G401 (cell line): Measurements from ENCODE around the gene OR8G1. TPM values are rescaled to one million over a fixed set of nuclear protein-coding genes. Genes with fewer than 3 reads are reported as not detected.
A peak's percentile ranks its signal among the peaks of the same experiment; 100 is the strongest.

Experiments used
- DNase-seq: peaks from one replicate; pipeline ENCODE4 v3.0.0-alpha.2; 2015; ENCODE audit warnings: low spot score
- in situ Hi-C: cut with HindIII; loops from 2 replicates; pipeline ENCODE4 v1.10.0; 2016; ENCODE audit warnings: low sequenced_read_pairs, mixed read lengths
- total RNA-seq: library from RNA; depleted of rRNA; stranded (reverse); fragments of >200 nt; shearing (Covaris generic); gene quantifications from 2 replicates; pipeline ENCODE4 v1.2.3, GENCODE V29; 2014; rRNA removed

The OR8G1 gene, protein sequence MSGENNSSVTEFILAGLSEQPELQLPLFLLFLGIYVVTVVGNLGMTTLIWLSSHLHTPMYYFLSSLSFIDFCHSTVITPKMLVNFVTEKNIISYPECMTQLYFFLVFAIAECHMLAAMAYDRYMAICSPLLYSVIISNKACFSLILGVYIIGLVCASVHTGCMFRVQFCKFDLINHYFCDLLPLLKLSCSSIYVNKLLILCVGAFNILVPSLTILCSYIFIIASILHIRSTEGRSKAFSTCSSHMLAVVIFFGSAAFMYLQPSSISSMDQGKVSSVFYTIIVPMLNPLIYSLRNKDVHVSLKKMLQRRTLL
- not detected in 2 replicates for total RNA-seq

DNA sequence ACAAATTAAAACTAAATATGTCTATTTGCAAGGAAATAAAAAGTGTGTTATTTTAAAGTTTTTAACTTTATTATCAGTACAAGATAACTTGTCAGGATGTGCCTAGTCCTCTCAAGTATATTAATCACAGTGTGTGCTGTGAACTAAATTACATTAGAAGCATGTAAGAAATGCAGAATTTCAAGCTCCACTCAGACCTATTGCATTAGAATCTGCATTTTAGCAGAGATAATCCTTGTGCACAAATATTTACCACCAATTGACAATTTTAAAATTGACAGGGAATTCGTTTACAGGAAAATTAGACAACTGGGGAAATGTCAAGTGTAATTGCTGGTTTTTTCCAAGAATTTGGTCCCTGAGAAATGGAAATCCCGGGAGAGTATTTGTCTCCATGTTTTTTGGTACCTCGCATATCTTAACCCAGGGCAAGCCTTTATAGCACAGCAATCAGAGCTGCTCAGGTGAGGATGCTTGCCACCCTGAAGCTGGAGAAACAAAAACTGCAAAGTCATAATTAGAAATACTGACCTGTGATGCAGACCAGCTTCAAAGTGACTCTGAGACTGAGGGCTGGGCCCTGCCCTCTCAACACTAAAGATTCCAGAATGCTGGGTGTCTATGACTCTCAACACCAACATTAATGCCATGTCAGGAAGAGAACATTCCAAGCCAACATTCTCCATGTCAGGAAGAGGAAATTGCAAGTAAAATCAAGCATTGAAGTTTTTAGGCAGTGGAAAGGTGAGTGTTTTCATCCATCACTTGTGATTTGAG lies at the start of gene OR8G1:
Gene OR8G1, plus strand, starts transcription at position 475 of the 777 bp plus-strand sequence. CDS start 8,581 bp downstream, outside the sequence.
- DNase-seq: no peak
- in situ Hi-C loops: no loop called here

DNA sequence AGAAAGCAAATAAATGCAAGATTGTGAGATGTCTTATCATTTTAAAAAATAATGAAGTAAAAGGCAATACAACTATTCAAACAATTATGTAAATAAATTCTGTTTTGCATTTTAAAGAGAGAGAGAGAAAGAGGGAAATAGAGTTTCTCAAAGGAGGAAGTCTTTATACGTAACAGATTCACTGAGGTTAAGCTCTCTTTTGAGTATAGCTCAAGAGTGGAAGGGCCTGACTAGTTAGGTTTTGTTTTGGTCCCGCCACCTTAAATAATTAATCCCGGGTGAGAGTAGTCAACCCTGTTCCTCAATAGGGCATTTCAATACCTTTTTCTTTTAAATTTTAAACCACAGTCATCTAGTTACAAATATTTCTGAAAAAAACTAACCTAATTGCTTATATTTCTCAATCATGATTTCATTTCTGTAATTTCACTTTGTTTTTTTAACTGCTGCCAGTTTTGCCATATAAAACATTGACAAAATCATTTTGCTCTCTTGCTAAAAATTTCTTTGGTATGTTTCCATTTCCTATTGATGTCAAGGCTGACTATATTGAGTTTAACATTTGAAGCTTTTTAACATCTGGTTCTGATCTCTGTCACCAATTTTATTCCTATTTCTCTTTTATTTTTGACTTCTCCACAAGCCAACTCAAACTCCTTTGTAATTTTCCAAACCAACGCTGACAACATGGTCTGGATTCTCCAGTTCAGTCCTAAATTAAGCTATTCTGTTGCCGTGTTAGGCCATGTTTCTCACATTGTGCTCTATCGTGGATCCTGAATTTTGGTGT lies 47.5 kb upstream of the OR8G1 start:
- in situ Hi-C loops: no loop called here
- no peak for DNase-seq

DNA sequence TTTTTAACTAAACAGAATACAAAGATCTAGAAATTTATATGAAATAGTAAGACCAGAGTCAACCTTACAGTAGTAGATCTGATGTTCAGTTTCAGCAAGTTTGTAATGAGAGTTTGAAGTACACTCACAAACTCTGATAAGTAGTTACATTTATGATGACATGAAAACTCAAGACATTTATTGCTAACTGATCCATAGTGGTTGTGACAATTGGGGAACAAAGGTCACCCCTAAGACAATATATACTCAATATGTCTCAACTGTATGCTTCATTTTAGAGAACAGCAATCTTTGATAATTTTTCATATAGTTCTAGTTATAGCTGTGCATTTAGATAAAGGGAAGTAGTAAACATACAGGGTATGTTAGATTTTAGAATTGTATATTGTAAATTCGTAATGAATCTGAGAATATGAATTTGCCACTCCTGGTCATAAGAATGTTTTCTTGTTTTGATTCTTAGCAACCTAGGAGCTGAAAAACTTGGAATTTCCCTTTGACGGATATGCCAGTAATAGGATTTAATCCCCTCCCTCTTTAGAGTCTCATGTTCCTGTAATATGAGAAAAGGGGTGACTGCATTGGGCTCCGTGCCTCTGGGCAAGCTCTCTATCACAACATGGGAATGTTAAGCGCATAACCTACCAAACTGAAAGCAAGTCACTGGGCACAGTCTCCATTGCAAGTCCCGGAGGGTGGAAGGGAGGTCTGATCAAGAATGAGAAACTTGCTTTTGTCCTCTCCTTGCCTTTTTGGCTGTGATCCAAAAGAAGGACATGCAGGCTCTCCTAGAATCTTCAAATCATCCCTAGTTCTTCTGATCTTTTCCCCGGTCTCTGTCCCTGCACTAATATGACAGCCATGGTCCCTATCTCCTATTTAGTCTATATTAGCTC lies 46.4 kb upstream of the OR8G1 start:
- in situ Hi-C loops: no loop called here
- DNase-seq: no peak

DNA sequence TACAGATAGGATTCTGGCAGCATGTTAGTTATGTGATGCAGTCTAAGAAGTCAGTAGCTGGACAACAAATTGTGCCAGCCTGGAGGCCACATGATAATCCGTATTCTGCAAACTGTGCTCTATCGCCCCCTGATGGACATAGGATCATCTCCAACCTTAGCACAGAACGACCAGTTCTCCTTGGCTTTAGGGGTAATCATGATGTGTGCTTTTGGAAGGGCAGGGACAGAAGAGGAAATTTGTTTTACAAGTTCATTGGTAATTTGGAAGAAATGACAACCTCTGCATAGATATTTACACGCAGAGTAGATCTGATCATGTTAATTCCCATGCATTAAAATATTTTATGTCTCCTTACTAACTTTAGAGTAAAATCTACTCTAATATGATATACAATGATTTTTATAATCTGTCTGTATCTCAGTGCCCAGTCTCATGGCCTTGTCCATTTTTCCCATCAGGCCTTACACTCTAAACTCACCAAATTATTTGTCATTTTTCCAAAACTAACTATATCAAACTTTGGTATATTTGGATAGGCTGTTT lies 45.6 kb upstream of the OR8G1 start:
- peak; percentile 12 for DNase-seq
- in situ Hi-C loops: no loop called here

DNA sequence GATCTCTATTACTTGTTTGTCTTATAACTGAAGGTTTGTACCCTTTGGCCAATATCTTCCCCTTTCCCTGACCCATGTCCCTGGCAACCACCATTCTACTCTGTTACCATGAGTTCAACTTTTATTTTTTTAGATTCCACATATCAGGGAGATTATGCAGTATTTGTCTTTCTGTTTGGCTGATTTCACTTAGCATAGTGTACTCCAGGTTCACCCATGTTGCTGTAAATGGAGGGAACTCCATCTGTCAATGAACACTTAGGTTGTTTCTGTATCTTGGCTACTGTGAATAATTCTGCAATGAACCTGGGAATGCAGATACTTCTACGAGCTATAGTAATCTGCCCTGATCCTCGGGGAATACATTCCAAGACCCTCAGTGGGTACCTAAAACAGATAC lies 42.9 kb upstream of the OR8G1 start:
- no peak for DNase-seq
- in situ Hi-C loops: no loop called here

DNA sequence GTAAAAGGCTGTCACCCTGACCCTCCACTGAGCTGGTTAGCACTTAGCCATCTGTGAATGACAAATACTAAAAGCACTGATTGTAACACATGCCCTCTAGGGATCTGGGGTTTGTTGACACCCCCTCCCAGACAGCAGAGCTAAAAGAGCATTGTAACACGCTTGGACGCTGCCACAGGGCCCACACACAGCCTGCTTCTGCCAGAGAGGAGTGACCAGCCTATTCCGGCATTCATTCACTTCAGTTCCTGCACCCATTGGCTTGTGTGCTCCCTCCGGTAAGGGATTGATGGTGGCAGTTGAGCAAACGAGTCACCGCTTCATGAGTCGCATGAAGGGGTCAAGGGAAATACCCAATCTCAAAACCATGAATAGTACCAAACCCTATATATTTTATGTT lies 42.0 kb upstream of the OR8G1 start:
- in situ Hi-C loops: no loop called here
- no peak for DNase-seq

DNA sequence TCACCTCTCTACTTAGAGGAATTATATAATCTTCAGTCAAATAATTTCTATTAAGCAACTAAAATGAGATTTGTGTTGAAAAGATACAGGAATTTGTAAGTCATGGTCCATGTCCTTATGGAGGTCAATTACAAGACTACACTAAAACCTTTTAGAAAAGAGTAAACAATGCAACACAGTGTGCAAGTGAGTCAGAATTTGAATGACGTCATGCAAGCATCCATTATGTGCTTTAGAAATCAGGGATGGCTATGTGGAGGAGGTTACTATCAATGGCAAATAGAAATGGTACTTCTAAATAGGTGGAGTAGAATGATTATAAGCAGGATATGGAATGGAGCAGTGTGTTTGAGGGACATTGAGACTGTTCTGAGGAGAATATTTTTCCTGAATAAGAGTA lies 41.2 kb upstream of the OR8G1 start:
- in situ Hi-C loops: no loop called here
- DNase-seq: no peak

DNA sequence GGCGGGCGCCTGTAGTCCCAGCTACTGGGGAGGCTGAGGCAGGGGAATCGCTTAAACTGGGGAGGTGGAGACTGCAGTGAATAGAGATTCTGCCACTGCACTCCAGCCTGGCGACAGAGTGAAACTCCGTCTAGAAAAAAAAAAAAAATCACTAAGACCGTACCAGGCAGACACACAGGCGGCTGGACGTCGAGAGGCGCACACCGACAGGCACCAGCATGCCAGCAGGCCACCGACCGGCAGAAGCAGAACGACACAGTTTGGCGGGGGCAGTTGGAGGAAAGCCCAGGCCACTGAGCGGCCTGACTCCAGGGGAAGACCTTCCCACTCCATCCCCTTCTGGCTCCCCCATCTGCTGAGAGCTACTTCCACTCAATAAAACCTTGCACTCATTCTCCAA lies 40.2 kb upstream of the OR8G1 start:
- DNase-seq: no peak
- in situ Hi-C loops: no loop called here

DNA sequence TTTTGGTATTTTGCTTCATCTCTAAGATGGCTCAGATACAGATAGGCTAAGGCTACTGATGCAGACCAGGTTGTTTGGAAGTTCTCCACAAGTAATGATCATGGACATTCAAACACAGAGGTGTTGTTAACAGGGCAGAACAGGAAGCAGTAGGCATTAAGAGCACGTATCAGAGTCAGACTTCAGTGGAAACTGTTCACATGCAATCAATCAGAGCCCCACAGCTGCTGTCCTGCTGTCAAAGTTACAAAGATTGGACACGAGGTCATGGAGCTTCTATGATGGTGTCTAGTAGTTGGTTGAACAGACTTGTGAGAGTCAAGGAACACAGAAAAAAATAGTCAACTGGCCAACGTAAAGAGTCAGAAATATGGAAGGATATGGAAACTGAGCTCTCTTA lies 37.9 kb upstream of the OR8G1 start:
- in situ Hi-C loops: no loop called here
- no peak for DNase-seq

DNA sequence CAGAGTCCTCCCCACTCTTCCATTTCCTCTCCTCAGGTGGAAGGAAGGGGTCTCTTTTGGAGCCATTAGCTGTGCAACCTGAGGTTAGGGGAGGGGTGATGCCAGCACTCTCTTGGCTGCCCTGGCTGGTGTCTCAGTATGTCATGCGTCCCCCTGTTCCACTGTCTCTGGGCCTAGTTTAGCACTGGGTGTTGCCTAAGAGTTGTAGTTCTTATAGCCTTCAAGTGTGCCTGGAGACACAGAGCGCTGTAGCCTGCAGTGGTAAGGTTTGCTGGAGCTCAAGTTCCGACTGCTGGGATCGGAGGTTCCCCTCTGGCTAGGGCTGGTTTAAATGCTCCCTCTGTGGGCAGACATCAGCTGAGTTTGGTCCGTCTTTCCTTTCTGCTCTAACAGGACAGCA lies 36.9 kb upstream of the OR8G1 start:
- in situ Hi-C loops: no loop called here
- DNase-seq: no peak

DNA sequence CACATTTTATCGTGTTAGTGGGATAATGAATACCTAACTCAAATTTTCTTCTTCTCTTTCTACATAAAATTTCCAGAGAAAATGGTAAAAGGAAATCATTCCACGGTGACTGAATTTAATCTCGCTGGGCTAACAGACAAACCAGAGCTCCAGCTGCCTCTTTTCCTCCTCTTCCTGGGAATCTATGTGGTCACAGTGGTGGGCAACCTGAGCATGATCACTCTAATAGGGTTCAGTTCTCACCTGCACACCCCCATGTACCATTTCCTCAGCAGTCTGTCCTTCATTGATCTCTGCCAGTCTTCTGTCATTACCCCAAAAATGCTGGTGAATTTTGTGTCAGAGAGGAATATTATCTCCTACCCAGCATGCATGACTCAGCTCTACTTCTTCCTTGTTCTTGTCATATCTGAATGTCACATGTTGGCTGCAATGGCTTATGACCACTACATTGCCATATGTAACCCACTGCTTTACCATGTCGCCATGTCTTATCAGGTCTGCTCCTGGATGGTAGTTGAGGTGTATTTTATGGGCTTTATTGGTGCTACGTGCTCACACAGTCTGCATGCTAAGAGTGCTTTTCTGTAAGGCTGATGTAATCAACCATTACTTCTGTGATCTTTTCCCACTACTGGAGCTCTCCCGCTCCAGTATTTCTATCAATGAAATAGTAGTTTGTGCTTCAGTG lies 33.6 kb upstream of the OR8G1 start:
- in situ Hi-C loops: no loop called here
- DNase-seq: no peak

DNA sequence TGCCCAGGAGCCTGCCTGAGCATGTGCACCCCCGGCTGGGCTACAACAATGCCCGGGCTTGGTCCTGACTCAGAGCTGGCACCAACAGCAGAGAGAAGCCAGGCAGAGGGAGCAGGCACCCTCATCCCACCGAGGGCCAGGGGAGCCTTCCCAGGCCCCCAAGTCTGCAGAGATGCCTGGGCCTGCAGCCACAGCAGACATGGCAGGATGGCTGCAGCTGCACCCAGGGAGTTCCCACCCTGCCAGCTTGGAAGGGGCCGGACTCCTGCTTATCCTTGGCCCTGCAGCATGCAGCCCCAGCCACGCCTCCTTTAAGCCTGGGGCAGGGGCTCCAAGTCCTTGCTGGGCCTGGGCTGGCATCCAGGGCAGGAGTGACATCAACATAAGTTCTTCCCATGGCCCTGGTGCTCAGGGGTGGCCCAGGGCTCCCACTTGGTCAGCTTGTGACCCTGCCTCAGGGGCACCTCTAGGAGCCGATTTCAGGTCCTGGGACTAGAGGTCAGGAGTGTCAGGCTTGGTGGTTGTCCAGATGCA lies 31.0 kb upstream of the OR8G1 start:
- in situ Hi-C loops: no loop called here
- no peak for DNase-seq

DNA sequence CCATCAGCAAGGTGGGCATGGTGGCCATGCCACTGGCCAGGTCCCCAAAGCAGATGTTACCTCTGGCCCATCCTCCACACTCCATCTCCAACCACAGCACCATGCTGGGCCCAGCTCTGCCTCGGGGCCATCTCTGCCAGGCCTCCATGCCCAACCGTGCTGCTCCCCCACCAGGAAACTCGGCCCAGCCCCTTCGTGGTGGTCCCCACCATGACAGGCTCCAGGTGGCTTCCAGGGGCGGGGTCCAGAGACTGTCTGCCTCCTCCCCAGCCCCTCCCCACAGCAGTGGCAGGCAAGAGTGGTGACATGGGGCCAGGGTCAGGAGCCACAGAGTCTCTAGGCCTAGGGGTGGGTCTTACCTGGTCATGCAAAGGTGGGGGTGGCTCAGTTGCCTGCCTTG lies 30.5 kb upstream of the OR8G1 start:
- in situ Hi-C loops: no loop called here
- DNase-seq: no peak

DNA sequence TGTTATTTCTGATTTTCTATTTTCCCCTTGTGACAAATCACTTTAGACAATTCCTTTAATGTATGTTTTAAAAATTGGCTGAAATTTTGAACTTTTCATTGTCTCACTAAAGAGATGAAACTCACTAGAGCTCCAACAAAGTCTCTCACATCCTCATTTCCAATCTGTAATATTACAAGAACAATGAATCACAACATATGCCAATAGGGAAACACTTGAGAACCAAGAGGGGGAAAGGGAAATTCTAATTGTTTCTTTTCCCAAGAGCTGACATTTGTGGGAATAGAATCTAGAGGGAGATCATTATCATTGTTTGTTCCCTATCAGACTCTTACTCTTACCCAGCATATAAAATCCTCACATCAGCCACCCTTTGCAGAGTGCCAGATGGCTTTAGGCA lies 29.6 kb upstream of the OR8G1 start:
- no peak for DNase-seq
- in situ Hi-C loops: no loop called here

DNA sequence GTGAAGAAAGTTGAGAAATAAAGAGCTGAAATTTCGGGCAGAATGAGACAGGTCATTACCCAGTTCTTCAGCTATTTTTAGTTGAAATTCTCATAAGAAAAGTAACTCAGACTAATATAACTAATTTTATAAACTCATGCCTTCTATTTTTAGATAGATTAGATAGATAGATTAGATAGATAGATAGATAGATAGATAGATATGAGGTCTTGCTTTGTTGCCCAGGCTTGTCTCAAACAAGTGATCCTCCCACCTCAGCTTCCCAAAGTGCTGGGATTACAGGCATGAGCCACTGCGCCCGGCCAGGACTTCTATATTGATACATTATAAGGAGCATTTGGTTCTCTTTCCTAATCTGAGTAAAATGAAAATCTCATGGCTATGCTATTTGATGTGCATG lies 26.9 kb upstream of the OR8G1 start:
- DNase-seq: no peak
- in situ Hi-C loops: no loop called here

DNA sequence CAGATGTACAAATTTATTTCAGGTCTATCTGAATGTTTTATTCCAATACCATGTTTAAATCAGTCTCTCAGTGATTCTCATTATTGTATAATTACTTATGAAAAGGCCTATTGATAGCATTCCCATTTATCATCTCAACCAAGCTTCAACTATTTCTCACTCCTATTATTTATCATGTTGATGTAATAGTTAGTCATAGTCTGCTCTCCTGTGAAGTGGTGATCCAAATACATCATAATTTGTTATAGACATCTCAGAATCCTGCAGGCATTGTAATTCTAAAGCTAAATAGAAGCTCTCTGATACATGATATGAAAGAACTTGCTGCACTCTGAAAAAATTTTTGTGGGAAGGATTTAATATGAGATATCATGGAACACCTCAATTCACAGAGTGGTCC lies 21.8 kb upstream of the OR8G1 start:
- in situ Hi-C loops: no loop called here
- no peak for DNase-seq

DNA sequence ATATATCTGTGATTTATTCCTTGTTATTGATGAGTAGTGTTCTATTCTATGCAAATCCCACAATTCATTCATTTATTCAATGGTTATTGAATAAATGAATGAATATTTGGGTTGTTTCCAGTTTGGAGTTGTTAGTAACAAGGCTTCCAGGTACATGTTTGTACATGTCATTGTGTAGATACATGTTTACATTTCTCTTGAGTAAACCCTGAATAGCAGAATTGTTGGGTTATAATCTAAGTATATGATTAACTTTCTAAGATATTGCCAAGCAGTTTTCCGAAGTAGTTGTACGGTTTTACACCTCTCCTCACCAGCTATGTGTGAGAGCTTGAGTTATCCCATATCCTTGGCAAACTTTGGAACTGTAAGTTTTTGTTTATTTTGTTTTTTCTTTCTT lies 18.5 kb upstream of the OR8G1 start:
- in situ Hi-C loops: no loop called here
- no peak for DNase-seq
